GM13976 (cell line): ENCODE results near the gene ATXN2.

Source experiments
- DNase-seq: peaks from one replicate; pipeline ENCODE4 v3.0.0; 2012; ENCODE audit warnings: low spot score
- CTCF ChIP-seq: IDR thresholded peaks from 2 replicates; pipeline ENCODE4 v1.5.1; 2012; ENCODE audit warnings: borderline replicate concordance, mild to moderate bottlenecking; ENCODE audit not compliant: insufficient read depth; ENCODE audit errors: extremely low read depth, missing control alignments, control extremely low read depth
- in situ Hi-C: fragments of 300-500 bp; cut with MboI; formaldehyde crosslinking; loops from one replicate; pipeline ENCODE4 v1.12.0; 2022; ENCODE audit warnings: low sequenced_read_pairs, mixed read lengths, inconsistent platforms; ENCODE audit not compliant: unreplicated experiment

Gene ATXN2

DNA sequence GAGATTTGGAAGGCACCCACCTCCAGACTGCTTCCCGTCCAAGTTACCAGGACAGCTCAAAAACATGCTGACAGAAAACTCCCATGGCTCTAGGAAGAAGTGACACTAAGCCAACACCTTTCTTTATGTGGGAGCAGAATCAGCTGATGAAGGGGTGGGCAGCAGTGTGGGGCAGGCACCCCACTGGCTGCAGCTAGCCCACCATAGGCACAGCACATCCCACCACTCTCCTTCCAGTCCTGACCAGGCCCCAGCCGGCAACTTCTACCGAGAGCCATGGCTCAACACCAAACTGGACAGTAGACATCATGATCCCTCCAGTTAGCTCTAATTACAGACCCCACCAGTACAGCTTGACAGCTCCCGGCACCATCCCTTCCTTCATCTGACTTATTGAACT is 148.4 kb downstream of the ATXN2 start:
- DNase-seq, result no peak
- in situ Hi-C loops, result no loop called here
- TF ChIP-seq CTCF, result no peak

DNA sequence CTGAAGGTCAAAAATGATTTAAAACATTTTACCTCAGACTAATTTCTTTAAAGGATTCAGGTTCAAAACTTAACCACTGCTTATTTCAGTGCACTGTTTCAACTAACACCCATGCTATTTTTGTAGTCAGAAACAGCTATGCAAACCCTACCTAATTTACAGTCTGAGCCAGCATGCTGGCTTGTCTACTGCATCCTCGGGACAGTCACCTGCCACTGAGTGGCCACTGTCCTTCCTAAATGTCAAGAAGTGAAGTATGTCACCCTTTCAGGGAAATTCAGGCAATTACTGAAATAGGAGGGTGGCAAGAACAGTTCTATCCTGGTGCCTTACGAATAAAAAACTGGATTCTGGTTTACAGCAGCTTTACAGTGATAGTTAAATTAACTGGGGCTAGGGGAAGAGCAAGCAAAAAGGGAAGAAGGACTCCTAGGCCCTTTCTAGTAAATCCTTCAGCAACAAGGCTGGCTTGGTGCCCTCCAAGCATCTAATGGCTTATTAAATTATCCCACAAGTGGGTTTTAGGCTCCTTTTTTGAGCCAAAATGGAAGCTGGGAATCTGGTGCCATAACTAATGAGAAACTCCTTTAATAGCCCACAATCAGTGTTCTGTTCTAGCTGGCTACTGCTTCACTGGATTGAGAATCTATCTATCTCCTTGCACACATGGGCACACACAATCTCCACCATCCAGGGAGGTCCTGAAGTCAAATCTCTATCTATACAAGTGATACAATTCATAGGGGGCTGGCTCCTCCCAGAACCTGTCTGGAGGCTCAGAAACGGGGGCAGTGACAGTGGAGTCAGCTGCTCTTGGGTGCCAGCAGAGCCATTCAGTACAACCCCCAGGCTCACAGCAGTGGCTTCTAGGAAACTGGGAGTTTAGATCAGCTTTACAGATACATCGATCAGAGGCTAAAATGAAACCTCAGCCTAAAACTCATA is 150.0 kb downstream of the ATXN2 start:
- DNase-seq, result no peak
- in situ Hi-C loops, result loop anchor here (5.0 kb wide), 1 partner anchor 52 kb away; no protein-coding TSS in a partner anchor
- no peak for TF ChIP-seq CTCF

DNA sequence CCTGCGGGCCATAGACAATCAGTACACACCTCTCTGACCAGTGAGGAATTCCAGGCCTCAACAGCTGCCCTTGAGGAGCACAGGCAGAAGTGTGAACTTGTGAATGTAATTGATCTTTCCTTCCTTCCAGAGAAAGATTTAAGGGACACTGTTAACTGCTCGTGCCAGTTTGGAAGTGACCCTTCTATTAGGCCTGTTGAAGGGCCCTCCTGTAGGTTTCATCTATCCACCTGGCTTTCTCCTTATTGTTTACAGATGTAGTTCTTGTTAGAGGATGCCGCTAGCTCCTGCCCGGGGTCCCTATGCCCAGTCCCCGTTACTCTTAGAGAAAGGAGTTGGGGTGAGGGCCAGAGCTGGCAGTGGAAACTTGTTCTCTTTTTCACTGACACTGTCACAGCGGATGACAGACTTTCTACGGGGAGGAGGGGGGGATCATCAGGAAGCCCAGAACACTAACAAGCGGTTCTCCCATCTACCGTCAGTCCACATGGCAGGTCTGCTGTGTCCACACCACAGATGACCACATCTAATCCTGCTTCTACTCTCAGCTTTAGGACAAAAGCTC is 150.8 kb downstream of the ATXN2 start:
- no peak for DNase-seq
- TF ChIP-seq CTCF, result no peak
- in situ Hi-C loops, result loop anchor here (5.0 kb wide), 1 partner anchor 51 kb away; no protein-coding TSS in a partner anchor

DNA sequence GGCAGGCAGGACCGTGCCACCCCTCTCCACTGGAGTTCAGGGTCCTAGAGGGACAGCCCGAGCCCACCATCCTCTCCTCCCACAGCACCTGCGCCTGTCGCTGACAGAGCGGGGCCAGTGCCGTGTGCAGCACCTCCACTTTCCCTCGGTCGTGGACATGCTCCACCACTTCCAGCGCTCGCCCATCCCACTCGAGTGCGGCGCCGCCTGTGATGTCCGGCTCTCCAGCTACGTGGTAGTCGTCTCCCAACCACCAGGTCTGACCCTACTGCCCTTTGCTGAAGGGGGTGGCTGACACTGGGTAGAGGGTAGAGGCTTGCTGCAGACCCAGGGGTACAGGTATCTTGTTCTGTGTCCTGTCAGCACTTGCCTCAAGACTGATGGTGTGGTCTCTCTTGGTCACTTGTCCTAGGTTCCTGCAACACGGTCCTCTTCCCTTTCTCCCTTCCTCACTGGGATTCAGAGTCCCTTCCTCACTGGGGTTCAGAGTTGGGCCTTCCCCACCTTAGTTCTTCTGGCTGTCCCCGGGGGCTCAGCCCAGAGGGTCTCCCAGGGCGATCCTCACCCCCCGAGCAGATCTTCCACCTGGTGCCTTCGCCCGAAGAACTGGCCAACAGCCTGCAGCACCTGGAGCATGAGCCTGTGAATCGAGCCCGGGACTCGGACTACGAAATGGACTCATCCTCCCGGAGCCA is 151.4 kb downstream of the ATXN2 start:
- no peak for TF ChIP-seq CTCF
- no peak for DNase-seq
- in situ Hi-C loops, result loop anchor here (5.0 kb wide), 1 partner anchor 50 kb away; no protein-coding TSS in a partner anchor

DNA sequence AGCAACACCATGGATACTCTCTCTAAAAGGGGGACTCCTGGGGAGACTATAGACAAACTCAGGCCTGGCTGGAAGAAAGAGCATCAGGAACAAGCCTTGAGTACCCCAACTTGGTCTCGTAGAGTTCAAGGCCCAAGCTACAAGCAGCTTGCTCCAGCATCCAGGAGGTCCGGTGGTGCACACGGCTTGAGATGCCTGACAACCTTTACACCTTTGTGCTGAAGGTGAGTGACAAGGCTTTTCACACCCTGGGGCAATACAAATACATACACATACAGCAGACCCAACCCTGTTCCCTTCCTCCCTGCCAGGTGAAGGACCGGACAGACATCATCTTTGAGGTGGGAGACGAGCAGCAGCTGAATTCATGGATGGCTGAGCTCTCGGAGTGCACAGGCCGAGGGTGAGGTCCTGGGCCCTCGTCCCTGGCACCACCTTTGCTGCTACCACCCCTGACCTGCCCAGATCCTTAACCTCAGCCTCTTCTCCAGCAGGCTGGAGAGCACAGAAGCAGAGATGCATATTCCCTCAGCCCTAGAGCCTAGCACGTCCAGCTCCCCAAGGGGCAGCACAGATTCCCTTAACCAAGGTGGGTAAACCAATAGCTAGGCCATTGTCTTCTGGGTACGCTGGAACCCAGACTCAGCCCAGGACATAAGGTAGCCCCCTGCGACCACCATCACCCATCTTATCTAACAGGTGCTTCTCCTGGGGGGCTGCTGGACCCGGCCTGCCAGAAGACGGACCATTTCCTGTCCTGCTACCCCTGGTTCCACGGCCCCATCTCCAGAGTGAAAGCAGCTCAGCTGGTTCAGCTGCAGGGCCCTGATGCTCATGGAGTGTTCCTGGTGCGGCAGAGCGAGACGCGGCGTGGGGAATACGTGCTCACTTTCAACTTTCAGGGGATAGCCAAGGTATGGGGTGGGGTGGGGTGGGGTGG is 152.2 kb downstream of the ATXN2 start:
- no peak for TF ChIP-seq CTCF
- in situ Hi-C loops, result loop anchor here (5.0 kb wide), 1 partner anchor 50 kb away; no protein-coding TSS in a partner anchor

More for the DNA sequence above, 152.2 kb downstream of the ATXN2 start:
- no peak for DNase-seq
